ENCODE measurements around the gene MTTP.

The MTTP gene

GRCh38 chr4:99593781-99594641 lies 19.4 kb downstream of the MTTP start:
- no peak for DNase-seq

- DNase-seq: no peak
Observed at GRCh38 chr4:99594818-99595217, 20.2 kb downstream of the MTTP start.

- DNase-seq: no peak
Observed at GRCh38 chr4:99606716-99607115, 32.1 kb downstream of the MTTP start.

- DNase-seq: no peak
Observed at GRCh38 chr4:99608417-99608816, 33.8 kb downstream of the MTTP start.

GRCh38 chr4:99610605-99611175 lies 36.1 kb downstream of the MTTP start:
- DNase-seq: no peak

GRCh38 chr4:99612281-99612680 lies 37.7 kb downstream of the MTTP start:
- no peak for DNase-seq

GRCh38 chr4:99612704-99613103 lies 38.1 kb downstream of the MTTP start:
- no peak for DNase-seq

GRCh38 chr4:99614491-99614890 lies 39.9 kb downstream of the MTTP start:
- DNase-seq: no peak

- DNase-seq: no peak
Observed at GRCh38 chr4:99615170-99615820, 40.7 kb downstream of the MTTP start.

- no peak for DNase-seq
Observed at GRCh38 chr4:99617374-99617773, 42.8 kb downstream of the MTTP start.

- no peak for DNase-seq
Observed at GRCh38 chr4:99622341-99622740, 47.7 kb downstream of the MTTP start.

- DNase-seq: no peak
Observed at GRCh38 chr4:99624141-99624719, 49.6 kb downstream of the MTTP start.

- no peak for DNase-seq
Observed at GRCh38 chr4:99625369-99625768, 50.7 kb downstream of the MTTP start.

GRCh38 chr4:99628040-99628439 lies 53.4 kb downstream of the MTTP start:
- no peak for DNase-seq

GRCh38 chr4:99629962-99630554 lies 55.4 kb downstream of the MTTP start:
- DNase-seq: no peak

GRCh38 chr4:99630857-99631360 lies 56.3 kb downstream of the MTTP start:
- no peak for DNase-seq

- no peak for DNase-seq
Observed at GRCh38 chr4:99633772-99634171, 59.1 kb downstream of the MTTP start.

GRCh38 chr4:99634742-99635360 lies 60.2 kb downstream of the MTTP start:
- no peak for DNase-seq

- no peak for DNase-seq
Observed at GRCh38 chr4:99635601-99636000, 61.0 kb downstream of the MTTP start.

- DNase-seq: no peak
Observed at GRCh38 chr4:99636422-99636821, 61.8 kb downstream of the MTTP start.

GRCh38 chr4:99637174-99637573 lies 62.5 kb downstream of the MTTP start:
- DNase-seq: no peak

GRCh38 chr4:99640676-99641075 lies 66.1 kb downstream of the MTTP start:
- DNase-seq: no peak
